Measurements from ENCODE around the gene OCIAD2.

OCIAD2 gene

DNA sequence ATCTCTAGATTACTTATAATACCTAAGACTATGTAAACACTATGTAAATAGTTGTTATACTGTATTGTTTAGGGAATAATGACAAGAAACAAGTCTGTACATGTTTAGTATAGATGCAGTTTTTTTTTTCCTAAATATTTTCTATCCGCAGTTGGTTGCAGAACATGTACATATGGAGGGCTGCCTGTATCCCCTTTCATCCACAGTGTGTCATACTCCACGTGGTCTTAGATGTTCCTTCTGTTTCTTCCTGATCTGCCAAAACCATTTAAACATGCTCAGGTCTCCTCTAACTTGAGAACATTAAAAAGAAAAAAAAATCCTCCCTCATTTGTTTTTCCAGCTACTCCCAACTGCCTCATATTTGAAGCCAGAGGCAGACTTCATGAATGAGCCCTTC is 61.7 kb downstream of the OCIAD2 start:
- TF ChIP-seq CTCF (IDR thresholded peaks at IDR 0.05; ENCODE audit: control insufficient read depth, insufficient read depth, low read depth, low read length, missing control alignments): no peak
- H3K4me3 ChIP-seq (ENCODE audit: control insufficient read depth, low read depth, low read length): no peak overlapping the region
- DNase-seq (ENCODE audit: low read depth): no peak

GRCh38 chr4:48841045-48841827 is 65.3 kb downstream of the OCIAD2 start:
- no peak for TF ChIP-seq CTCF (IDR thresholded peaks at IDR 0.05; ENCODE audit: control insufficient read depth, insufficient read depth, low read depth, low read length, missing control alignments)
- no peak for DNase-seq (ENCODE audit: low read depth)

DNA sequence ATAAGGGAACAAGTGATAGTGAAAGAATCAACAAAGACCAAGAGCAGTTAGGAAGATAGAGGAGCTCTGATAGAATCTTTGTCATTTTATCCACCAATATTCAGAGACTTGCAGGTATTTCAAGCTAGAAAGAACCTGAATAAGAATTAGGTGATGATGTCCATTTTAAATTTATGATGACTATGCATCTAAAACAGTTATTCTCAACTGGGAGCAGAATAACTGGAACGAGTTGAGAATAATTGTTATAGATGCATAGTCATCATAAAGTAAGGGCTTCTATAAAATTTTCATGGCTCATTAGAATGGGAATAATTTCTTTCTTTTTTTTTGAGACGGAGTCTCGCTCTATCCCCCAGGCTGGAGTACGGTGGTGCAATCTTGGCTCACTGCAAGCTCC is 69.9 kb downstream of the OCIAD2 start:
- TF ChIP-seq CTCF (IDR thresholded peaks at IDR 0.05; ENCODE audit: control insufficient read depth, insufficient read depth, low read depth, low read length, missing control alignments): no peak
- no peak overlapping the region for H3K4me3 ChIP-seq (ENCODE audit: control insufficient read depth, low read depth, low read length)
- no peak for DNase-seq (ENCODE audit: low read depth)

More at GRCh38 chr4:48841045-48841827, 65.3 kb downstream of the OCIAD2 start:
- no peak overlapping the region for H3K4me3 ChIP-seq (ENCODE audit: control insufficient read depth, low read depth, low read length)

All from AG09309 (cell line).